ENCODE data around the gene PDGFC.

Gene PDGFC

DNA sequence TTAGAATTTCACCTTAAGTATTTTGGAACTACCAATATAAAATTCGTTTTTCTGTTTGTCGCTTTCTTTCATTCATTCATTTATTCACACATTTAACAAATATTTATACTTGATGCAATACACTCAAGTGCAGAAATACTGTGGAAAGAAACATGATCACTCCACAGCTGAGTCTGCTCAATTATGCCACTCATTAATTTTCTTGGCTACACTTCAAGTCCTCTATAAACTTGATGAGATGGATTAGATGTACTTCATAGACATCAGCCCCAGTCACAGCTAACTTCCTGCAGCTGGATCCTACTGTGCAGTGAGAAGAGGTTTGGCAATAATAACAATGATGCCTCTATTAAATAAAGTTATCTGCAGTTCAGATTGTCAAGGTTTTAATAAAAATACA is 208.1 kb downstream of the PDGFC start:
- no peak for DNase-seq (ENCODE audit: insufficient read length, low spot score)
- no peak for FAIRE-seq

DNA sequence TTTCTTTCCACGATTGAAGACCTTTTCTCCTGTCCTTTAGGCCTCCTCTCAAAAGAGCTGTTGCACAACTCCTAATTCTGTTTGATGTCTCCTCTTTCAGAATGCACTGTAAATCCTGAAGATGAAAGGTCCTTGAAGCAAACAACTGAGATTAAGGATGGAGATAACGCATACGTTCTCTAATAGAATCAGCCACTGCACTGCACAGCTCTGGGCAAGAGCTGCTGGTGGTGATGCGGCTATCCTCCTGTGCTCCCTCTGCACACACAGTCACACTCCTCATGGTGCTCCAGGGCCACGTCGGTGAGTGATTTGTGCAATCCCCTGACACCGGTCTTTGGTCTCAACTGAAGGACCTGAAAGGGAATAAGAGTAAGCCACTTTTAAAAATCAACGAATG is 208.7 kb downstream of the PDGFC start:
- FAIRE-seq (no peak), DNase-seq (ENCODE audit: insufficient read length, low spot score) (no peak)

DNA sequence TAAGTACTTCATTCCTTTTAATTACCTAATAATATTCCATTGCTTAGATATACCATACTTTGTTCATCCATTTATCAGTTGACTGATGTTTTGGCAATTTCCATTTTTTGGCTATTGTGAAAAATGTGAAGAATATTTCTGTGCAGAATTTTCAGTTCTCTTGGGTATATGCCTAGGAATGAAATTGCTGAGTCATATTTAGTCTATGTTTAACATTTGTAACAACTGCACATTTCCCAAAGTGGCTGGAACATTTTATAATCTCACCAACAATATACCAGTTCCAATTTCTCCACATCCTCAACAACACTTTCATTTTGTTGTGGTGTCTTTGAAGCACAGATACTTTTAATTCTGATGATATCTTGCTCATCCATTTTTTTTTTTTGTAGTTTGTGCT is 215.5 kb downstream of the PDGFC start:
- no peak for FAIRE-seq
- DNase-seq (ENCODE audit: insufficient read length, low spot score), result no peak

DNA sequence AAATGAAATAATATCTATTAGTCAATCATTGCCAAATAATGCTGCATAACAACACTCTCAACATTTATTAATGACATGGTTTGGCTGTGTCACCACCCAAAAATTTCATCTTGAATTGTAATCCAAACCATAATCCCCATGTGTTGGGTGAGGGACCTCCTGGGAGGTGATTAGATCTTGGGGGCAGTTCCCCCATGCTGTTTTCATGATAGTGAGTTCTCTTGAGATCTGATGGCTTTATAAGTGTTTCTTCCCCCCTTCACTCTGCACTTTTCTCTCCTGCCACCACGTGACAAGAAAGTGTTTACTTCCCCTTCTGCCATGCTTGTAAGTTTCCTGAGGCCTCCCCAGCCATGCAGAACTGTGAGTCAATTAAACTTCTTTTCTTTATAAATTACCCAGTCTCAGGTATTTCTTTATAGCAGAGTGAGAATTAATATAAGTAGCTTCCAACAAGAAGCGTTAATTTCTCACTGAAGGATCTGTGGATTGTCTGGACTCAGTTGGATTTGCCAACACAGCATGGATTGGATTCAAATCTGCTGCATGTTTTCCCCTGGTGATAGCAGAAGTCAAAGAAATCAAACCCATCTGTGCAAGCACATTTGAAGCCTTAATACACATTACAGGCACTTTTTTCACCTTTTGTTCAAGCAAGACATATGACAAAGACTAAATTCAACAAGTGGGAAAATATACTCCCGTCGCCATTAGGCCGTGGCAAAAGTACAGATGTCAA is 216.6 kb downstream of the PDGFC start:
- no peak for DNase-seq (ENCODE audit: insufficient read length, low spot score)
- FAIRE-seq, result no peak

- no peak for FAIRE-seq
Observed at GRCh38 chr4:156751486-156751885, 220.1 kb downstream of the PDGFC start.

DNA sequence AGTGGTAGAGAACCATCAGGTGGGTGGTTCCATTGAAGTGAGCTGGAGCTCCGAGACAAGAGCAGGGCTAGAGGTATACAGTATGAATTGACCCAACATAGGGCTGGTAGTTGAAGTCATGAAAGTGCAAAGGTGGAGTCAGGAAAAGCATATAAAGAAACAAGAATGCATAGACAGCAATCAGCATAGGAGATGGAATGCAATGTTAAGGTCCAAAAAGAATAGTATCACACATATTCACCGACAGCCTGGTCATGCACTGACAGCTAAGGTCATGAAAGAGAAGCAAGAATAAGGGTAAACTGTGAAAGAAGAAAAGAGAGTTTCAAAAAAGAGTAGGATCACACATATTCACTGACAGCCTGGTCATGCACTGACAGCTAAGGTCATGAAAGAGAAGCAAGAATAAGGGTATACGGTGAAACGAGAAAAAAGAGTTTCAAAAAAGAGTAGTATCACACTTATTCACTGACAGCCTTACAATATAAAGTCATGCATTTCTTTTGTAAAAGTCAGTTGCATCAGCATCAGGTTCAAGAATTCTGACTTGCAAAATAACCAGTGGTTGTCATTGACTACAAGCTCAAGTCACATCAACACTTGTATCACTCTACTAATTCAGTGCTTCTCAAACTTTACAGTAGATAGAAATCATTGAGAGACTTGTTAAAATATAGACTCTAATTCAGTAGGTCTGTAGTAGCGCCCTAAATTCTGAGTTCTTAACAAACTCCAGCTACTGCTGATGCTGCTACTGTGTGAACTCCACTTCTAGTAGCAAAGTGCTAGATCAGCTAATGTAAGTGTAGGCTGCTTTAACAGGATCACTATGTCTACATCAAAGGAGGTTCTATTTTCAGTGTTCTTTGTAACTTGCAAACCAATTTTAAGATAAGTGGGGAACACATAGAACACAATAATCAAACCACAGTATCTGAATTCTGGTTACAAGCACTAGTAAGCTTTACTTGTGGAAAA is 221.9 kb downstream of the PDGFC start:
- DNase-seq (ENCODE audit: insufficient read length, low spot score) (no peak), FAIRE-seq (no peak)

More at GRCh38 chr4:156751486-156751885, 220.1 kb downstream of the PDGFC start:
- no peak for DNase-seq (ENCODE audit: insufficient read length, low spot score)

GRCh38 chr4:156746111-156746510 is 225.5 kb downstream of the PDGFC start:
- no peak for FAIRE-seq
- DNase-seq (ENCODE audit: insufficient read length, low spot score), result no peak

DNA sequence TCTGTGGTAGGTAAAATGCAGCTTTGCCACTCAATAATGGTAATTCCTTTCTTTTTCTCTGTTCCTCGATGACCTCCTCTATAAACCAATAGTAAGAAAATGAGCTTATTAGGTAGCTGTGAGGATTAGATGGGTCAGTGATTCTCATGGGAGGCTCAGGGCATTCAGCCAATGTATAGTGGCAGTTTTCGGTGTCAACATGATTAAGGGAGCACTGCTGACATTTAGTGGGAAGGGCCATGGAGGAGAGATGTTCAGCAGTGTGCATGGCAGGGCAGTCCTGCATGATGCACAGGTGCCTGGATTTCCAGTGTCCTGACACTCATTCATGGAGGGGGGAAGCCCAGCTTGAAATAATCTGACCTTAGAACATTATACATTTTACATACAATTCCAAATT is 232.8 kb downstream of the PDGFC start:
- DNase-seq (ENCODE audit: insufficient read length, low spot score) (no peak), FAIRE-seq (no peak)

DNA sequence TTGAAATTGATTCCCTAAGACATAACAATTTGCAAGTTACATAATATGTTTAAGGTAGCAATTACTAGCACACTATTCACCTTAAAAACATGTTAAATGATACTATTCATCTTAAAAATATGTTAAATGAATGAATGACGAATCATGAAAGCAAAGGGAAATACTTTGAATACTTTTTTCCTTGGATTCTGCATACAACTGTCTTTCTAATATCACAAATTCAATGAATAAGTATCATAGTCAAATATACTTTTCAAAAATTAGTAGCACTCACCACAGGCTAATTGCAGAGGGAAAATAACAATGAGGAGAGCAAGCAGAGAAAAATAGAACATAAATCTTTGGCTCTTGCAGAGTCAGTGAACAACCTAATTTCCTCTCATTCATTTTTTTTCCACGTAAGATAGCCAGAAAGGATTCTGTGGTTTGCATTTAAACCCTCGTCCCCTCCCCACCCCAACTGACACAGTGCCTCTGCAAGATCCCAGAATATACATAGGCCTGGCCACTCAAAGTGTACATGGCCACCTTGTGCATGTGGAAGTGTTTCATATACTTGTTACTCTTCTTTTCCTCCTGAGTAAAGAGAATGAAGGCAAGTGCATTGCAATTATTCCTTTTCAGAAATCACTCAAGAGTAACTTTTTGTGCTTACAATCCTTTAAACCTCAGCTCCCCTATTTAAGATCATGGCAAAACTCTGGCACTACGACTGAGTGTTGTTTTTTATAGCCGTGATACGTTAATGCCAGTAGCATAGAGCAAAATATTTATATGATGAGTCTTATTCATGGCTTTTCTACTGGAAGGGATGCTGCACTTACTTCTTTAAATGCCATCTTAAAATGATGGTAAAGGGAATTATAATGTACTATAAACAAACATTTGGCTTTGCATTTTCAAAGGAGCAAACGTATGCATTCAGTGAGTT is 236.4 kb downstream of the PDGFC start:
- FAIRE-seq, result no peak
- DNase-seq (ENCODE audit: insufficient read length, low spot score), result no peak

DNA sequence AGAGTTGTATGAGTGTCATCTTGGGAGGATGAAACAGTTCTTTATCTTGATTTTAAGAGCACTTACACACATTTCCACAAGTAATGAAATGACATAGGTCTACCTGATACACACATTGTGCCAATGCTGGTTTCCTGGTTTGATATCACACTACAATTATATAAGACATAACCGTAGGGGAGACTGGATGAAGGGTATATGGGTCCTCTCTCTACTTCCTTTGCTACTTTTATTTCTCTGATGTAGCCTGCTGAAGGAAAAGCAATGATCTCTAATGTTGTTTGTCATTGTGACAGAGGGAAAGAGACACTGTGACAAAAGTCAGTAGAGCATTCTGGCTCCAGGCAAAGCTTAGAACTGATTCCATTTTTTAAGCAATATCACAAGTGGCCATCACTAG is 238.0 kb downstream of the PDGFC start:
- FAIRE-seq (no peak), DNase-seq (ENCODE audit: insufficient read length, low spot score) (no peak)

- FAIRE-seq, result no peak
- DNase-seq (ENCODE audit: insufficient read length, low spot score), result no peak
Observed at GRCh38 chr4:156732634-156733033, 239.0 kb downstream of the PDGFC start.

GRCh38 chr4:156729416-156729815 is 242.2 kb downstream of the PDGFC start:
- FAIRE-seq (no peak), DNase-seq (ENCODE audit: insufficient read length, low spot score) (no peak)

- no peak for FAIRE-seq
- DNase-seq (ENCODE audit: insufficient read length, low spot score), result no peak
Observed at GRCh38 chr4:156725257-156725656, 246.3 kb downstream of the PDGFC start.

DNA sequence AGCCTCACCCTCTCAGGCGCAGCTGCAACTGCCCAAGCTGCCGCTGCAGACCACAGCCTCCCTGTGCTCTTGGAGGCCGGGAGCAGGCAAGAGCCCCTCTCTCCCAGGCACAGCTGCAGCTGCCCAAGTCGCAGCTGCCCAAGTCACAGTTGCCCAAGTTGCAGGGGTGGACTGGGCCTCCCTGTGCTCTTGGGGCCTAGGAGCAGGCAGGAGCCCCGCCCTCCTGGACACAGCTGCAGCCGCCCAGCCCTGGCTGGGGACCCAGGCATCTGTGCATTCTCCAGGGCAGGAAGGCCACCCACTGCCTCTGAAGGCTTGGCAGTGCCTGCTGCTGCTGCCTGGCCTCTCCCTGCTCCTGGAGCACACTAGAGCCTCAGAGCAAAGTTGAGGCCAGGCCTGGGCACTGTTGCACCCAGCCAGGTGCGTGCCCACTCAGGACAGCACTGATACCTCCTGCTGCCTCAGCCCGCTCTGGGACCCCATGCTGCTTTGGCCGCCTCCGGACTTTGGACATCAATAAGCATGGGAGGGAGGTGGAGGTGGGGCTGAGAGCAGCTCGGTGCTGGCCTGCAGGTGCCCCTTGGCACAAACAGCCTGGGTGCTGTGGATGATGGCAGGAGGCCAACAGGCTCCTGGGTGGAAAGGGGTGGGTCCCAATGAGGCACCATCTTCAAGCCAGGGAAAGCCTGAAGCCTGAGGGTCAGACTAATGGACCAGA is 247.5 kb downstream of the PDGFC start:
- no peak for FAIRE-seq
- no peak for DNase-seq (ENCODE audit: insufficient read length, low spot score)

DNA sequence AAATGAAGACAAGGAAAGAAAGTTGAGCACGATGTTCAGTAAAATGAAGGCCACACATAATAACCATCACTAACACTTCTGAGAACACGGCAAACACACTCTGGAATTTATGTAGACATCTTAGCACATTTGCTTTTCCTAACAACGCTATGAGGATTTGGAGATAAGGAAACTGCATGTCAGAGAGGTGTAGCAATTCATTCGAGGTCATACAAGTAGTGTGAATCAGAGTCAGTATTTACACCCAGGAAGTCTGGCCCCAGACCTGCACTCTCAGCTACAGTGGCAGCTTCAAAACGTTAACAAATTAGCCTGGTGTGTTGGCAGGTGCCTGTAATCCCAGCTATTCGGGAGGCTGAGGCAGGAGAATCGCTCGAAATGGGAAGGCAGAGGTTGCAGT is 253.4 kb downstream of the PDGFC start:
- FAIRE-seq (no peak), DNase-seq (ENCODE audit: insufficient read length, low spot score) (no peak)

DNA sequence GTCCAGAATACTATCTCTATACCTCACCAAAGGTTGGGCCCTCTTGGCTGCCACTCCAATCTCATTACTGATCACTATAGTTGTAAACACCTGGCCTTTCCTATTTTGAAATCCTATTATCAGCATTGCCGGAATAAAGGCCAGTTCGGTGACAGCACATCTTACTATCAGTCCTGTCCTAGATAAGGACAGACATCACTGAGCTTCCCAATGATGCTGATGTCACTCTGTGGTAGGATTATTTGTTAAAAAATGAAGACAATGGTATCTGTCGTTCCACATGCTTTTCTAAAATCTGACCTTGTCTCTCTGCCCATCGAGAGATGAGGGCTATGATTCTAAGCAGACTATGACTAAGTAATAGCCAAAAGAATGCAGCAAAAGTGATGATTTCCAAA is 260.4 kb downstream of the PDGFC start:
- no peak for FAIRE-seq
- no peak for DNase-seq (ENCODE audit: insufficient read length, low spot score)
